IMR-90 (cell line): Measurements from ENCODE around the gene IL18BP. TPM values are rescaled to one million over a fixed set of nuclear protein-coding genes. Genes with fewer than 3 reads are reported as not detected.

Experiments used
- CEBPB ChIP-seq: IDR thresholded peaks from 2 replicates; pipeline ENCODE4 v1.6.1; 2012; ENCODE audit warnings: low read depth, low read length, improper control_type of control experiment
- CHD1 ChIP-seq: IDR thresholded peaks from 2 replicates; pipeline ENCODE4 v1.6.1; 2012; ENCODE audit warnings: low read depth, low read length, improper control_type of control experiment
- CTCF ChIP-seq: conservative IDR thresholded peaks from 2 replicates; pipeline ENCODE4 v1.5.1; 2012; ENCODE audit warnings: mild to moderate bottlenecking, low read depth, low read length, improper control_type of control experiment
- MAZ ChIP-seq: IDR thresholded peaks from 2 replicates; pipeline ENCODE4 v1.6.1; 2012; ENCODE audit warnings: low read depth, mild to moderate bottlenecking, low read length, improper control_type of control experiment, moderate library complexity, borderline replicate concordance
- RFX5 ChIP-seq: IDR thresholded peaks from 2 replicates; pipeline ENCODE4 v1.8.0; 2012; ENCODE audit warnings: low read depth, mild to moderate bottlenecking, low read length, moderate library complexity
- SMC3 ChIP-seq: fragments of 150-350 bp; IDR thresholded peaks from 2 replicates; pipeline ENCODE4 v1.6.1; 2016; ENCODE audit warnings: low read depth, mild to moderate bottlenecking, antibody characterized with exemption, low read length, moderate library complexity
- polyA plus RNA-seq, 3 experiments: library from polyadenylated mRNA; depleted of rRNA; stranded (reverse); fragments of >200 nt; gene quantifications; 2 replicates each; pipeline ENCODE4 v1.2.3, GENCODE V29; 2012; ENCODE audit warnings: low replicate concordance in 1 of 3
- total RNA-seq: library from RNA; depleted of rRNA; stranded (reverse); fragments of >200 nt; gene quantifications from 2 replicates; pipeline ENCODE4 v1.2.3, GENCODE V29; 2012

IL18BP gene
- total and polyA plus RNA-seq, 2 of the 4 experiments (the other 2 are of a cell fraction), result 0.90 to 3.2 TPM

DNA sequence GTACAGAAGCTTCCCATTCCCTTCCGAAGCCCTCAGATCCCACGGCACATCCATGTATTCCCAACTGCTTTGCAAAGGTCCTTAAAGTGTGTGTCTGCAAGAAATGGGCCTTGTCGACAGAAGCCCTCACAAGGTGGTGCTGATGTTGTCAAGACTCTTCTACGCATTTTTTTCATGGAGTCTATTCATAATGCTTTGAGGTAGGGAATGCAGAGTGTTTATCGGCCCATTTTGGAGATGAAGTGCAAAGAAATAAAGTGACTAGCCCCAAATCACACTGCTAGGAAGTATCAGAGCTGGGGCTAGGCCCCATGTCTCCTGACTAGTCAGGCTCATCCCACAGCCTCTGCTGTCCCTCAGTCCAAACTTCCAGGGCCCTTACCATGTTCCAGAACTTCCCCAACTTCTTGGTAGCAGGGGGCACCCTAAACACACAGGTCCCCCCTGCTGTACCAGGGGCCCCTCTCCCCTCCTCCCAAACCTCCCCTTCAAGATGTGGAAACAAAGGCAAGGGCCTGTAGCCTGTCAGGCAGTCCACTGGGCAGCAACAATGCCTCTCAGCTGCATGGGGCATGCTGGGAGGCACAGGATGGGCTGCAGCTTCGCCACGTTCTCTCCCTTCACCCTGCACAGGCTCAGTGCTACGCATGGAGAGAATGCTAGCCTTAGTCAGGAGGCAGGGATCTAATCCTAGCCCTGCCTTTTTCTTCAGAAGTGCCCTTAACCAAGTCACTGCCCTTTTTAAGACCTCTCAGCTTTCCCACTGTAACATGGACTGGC, 7.8 kb downstream of the IL18BP start (continued):
- no peak for TF ChIP-seq CTCF
- no peak for TF ChIP-seq RFX5
- no peak for TF ChIP-seq MAZ
- no peak for TF ChIP-seq CHD1
- no peak for TF ChIP-seq SMC3
- TF ChIP-seq CEBPB, result no peak
